Liver (tissue), 3 donors: Measurements from ENCODE around the gene FGD2.

Experiments used
- ATF3 ChIP-seq: IDR thresholded peaks from 2 replicates; pipeline ENCODE4 v1.6.1; 2016; ENCODE audit warnings: antibody characterized with exemption
- CTCF ChIP-seq: fragments of 150-350 bp; IDR thresholded peaks from 2 replicates; pipeline ENCODE4 v1.5.1; 2017; ENCODE audit warnings: improper control_type of control experiment, low read depth, low read length; ENCODE audit not compliant: missing input control
- EGR1 ChIP-seq, 2 donors: IDR thresholded peaks; 2 replicates each; pipeline ENCODE4 v1.6.1; 2016 to 2018; ENCODE audit warnings: antibody characterized with exemption in 2 of 2, low read depth in 2 of 2
- GABPA ChIP-seq, 2 donors: IDR thresholded peaks in 1 of 2; conservative IDR thresholded peaks in 1 of 2; 2 replicates each; pipeline ENCODE4 v1.6.1; 2016; ENCODE audit warnings: antibody characterized with exemption in 2 of 2, mild to moderate bottlenecking in 1 of 2, moderate library complexity in 1 of 2
- MAX ChIP-seq: IDR thresholded peaks from 2 replicates; pipeline ENCODE4 v1.6.1; 2016; ENCODE audit warnings: antibody characterized with exemption
- REST ChIP-seq: IDR thresholded peaks from 2 replicates; pipeline ENCODE4 v1.6.1; 2016; ENCODE audit warnings: antibody characterized with exemption, mild to moderate bottlenecking
- RXRA ChIP-seq, 2 donors: IDR thresholded peaks; 2 replicates each; pipeline ENCODE4 v1.6.1; 2017 to 2018; ENCODE audit warnings: antibody characterized with exemption in 2 of 2, mild to moderate bottlenecking in 1 of 2
- YY1 ChIP-seq: IDR thresholded peaks from 2 replicates; pipeline ENCODE4 v1.6.1; 2016; ENCODE audit warnings: antibody characterized with exemption, mild to moderate bottlenecking
- ZBTB33 ChIP-seq: IDR thresholded peaks from 2 replicates; pipeline ENCODE4 v1.6.1; 2016; ENCODE audit warnings: antibody characterized with exemption
- donor health status: healthy.
- donor health status: healthy.

GRCh38 chr6:36980876-36981619 lies 24.4 kb upstream of the FGD2 start:
- TF ChIP-seq CTCF (no peak), YY1 (no peak), EGR1 (IDR thresholded peaks at IDR 0.05; ENCODE audit: low read depth in 2 of 2) (no peak), MAX (no peak), GABPA (IDR thresholded peaks at IDR 0.05 in 1 of 2, conservative IDR thresholded peaks at IDR 0.05 in 1 of 2) (no peak), RXRA (IDR thresholded peaks at IDR 0.05) (no peak), ZBTB33 (no peak), ATF3 (no peak), REST (no peak)
